B cell (primary cell): ENCODE results near the gene BAAT. TPM values are rescaled to one million over a fixed set of nuclear protein-coding genes. Genes with fewer than 3 reads are reported as not detected.

ENCODE experiments used
- ATAC-seq: fragments of 200-7000 bp; cut with Tn5 transposase; one replicate; pipeline ENCODE4 v1.10.0; 2021; ENCODE audit warnings: low read depth, mild to moderate bottlenecking, moderate number of reproducible peaks, moderate library complexity
- CTCF ChIA-PET: fragments of 350-600 bp; sonication (Branson Sonifier 250); formaldehyde crosslinking; loops from one replicate; lab custom pipeline; 2021; ENCODE audit warnings: antibody characterized with exemption, inconsistent platforms; lab: Charles Lee
- POLR2A ChIA-PET: fragments of 350-600 bp; sonication (Branson Sonifier 250); formaldehyde crosslinking; loops from one replicate; lab custom pipeline; 2021; ENCODE audit warnings: antibody characterized with exemption; lab: Charles Lee
- DNase-seq: peaks from one replicate; pipeline ENCODE4 v3.0.0; 2013
- H2AFZ ChIP-seq: 2 replicates; pipeline ENCODE4 v1.6.1; 2012; ENCODE audit warnings: mild to moderate bottlenecking, low read depth, low read length; ENCODE audit not compliant: insufficient read depth, poor library complexity, severe bottlenecking
- H3K27ac ChIP-seq, 2 donors: 1 replicate in 1 of 2; 2 replicates in 1 of 2; pipeline ENCODE4 v1.5.1; 2012 to 2013; ENCODE audit warnings: low read length in 2 of 2, mild to moderate bottlenecking in 2 of 2, moderate library complexity in 1 of 2
- H3K27me3 ChIP-seq, 4 experiments: fragments of 200-600 bp in 1 of 4; sonication (generic) in 1 of 4; replicated peaks in 1 of 4; 1 replicate in 2 of 4; 2 replicates in 2 of 4; pipeline versions ENCODE4 v1.6.1 to v1.7.0; 2013 to 2016; ENCODE audit warnings: low read length in 3 of 4, mild to moderate bottlenecking in 2 of 4, mixed read lengths in 1 of 4, moderate library complexity in 1 of 4; ENCODE audit not compliant: insufficient read depth in 4 of 4, control insufficient read depth in 3 of 4; ENCODE audit errors: control extremely low read depth in 1 of 4
- H3K36me3 ChIP-seq, 2 experiments: replicated peaks in 1 of 2; 1 replicate in 1 of 2; 2 replicates in 1 of 2; pipeline versions ENCODE4 v1.6.1 to v1.7.1; 2013; ENCODE audit warnings: low read length in 1 of 2; ENCODE audit not compliant: insufficient read depth in 2 of 2, control insufficient read depth in 1 of 2; ENCODE audit errors: control extremely low read depth in 1 of 2, extremely low read depth in 1 of 2
- H3K4me1 ChIP-seq, 2 donors: fragments of 200-600 bp in 1 of 2; sonication (generic) in 1 of 2; 1 replicate in 1 of 2; 2 replicates in 1 of 2; pipeline versions ENCODE4 v1.5.1 to v1.6.1; 2013 to 2017; ENCODE audit warnings: low read length in 2 of 2; ENCODE audit not compliant: control insufficient read depth in 2 of 2, insufficient read depth in 2 of 2
- H3K4me2 ChIP-seq: replicated peaks from 2 replicates; pipeline ENCODE3; 2012; ENCODE audit warnings: mild to moderate bottlenecking, low read depth, low read length; ENCODE audit not compliant: poor library complexity, severe bottlenecking
- H3K4me3 ChIP-seq, 5 experiments: fragments of 200-600 bp in 1 of 5; sonication (generic) in 1 of 5; 1 replicate in 3 of 5; 2 replicates in 2 of 5; pipeline versions ENCODE4 v1.5.1 to v1.7.0; 2011 to 2016; ENCODE audit warnings: low read length in 4 of 5, mild to moderate bottlenecking in 4 of 5, low read depth in 2 of 5, control low read depth in 1 of 5, moderate library complexity in 1 of 5; ENCODE audit not compliant: insufficient read depth in 1 of 5; ENCODE audit errors: control extremely low read depth in 1 of 5, extremely low read depth in 1 of 5
- H3K79me2 ChIP-seq: fragments of 200-600 bp; sonication (generic); one replicate; pipeline ENCODE4 v1.6.0; 2016; ENCODE audit warnings: low read length; ENCODE audit not compliant: control insufficient read depth, insufficient read depth
- H3K9ac ChIP-seq: fragments of 200-600 bp; sonication (generic); 2 replicates; pipeline ENCODE4 v1.6.1; 2017; ENCODE audit warnings: mild to moderate bottlenecking, low read length, moderate library complexity
- H3K9me3 ChIP-seq, 3 donors: one replicate each; pipeline versions ENCODE4 v1.6.1 to v1.7.1; 2013; ENCODE audit warnings: low read length in 2 of 3; ENCODE audit not compliant: control insufficient read depth in 2 of 3, insufficient read depth in 1 of 3; ENCODE audit errors: control extremely low read depth in 1 of 3
- H4K20me1 ChIP-seq: 2 replicates; pipeline ENCODE4 v1.6.0; 2012; ENCODE audit warnings: mild to moderate bottlenecking, low read length; ENCODE audit not compliant: insufficient read depth, control insufficient read depth, poor library complexity, severe bottlenecking
- H3K27ac Mint-ChIP-seq: one replicate; pipeline ENCODE4 v1.8.0; 2021; ENCODE audit warnings: mixed read lengths
- H3K27me3 Mint-ChIP-seq: one replicate; pipeline ENCODE4 v1.8.0; 2021; ENCODE audit warnings: mixed read lengths
- H3K4me1 Mint-ChIP-seq: one replicate; pipeline ENCODE4 v1.8.0; 2021; ENCODE audit warnings: mixed read lengths
- H3K4me3 Mint-ChIP-seq: one replicate; pipeline ENCODE4 v1.8.0; 2021; ENCODE audit warnings: mixed read lengths
- H3K9me3 Mint-ChIP-seq: one replicate; pipeline ENCODE4 v1.8.0; 2022; ENCODE audit warnings: mixed read lengths; ENCODE audit not compliant: insufficient read depth
- CTCF ChIP-seq: fragments of 200-600 bp; IDR thresholded peaks from one replicate; pipeline ENCODE4 v1.8.0; 2022; ENCODE audit warnings: antibody characterized with exemption, mild to moderate bottlenecking
- EZH2 ChIP-seq: IDR thresholded peaks from 2 replicates; pipeline ENCODE4 v1.6.1; 2012; ENCODE audit warnings: borderline replicate concordance, low read depth, mild to moderate bottlenecking, moderate library complexity, low read length; ENCODE audit not compliant: insufficient read depth, poor library complexity, severe bottlenecking
- intact Hi-C: fragments of 100-400 bp; cut with micrococcal nuclease; formaldehyde crosslinking; loops from one replicate; pipeline ENCODE4 v1.10.0; 2022
- polyA plus RNA-seq: library from polyadenylated mRNA; depleted of rRNA; stranded (reverse); fragments of >200 nt; gene quantifications from 2 replicates; pipeline ENCODE4 v1.2.3, GENCODE V29; 2012
- total RNA-seq, 2 donors: library from RNA; stranded (reverse); fragments of 120-200 nt in 1 of 2; gene quantifications; 1 replicate in 1 of 2; 2 replicates in 1 of 2; pipeline versions ENCODE4 v1.2.3 to v1.2.4, GENCODE V29; 2013 to 2022

Gene BAAT
- total and polyA plus RNA-seq, 2 donors (not counting 1 experiment from before 2014, with no cell fraction given), result 0.07 TPM; not detected in 1

- H3K9ac ChIP-seq, result no peak overlapping the region
- Mint-ChIP-seq H3K4me3 (no peak overlapping the region), H3K27me3 (no peaks in the 10 kb centered on the region), H3K27ac (no peak overlapping the region), H3K4me1 (no peaks in the 10 kb centered on the region), H3K9me3 (peaks cover 22% of the 10 kb centered on the region)
- intact Hi-C loops, result no loop called here
- H3K9me3 ChIP-seq, result peaks cover 0 to 36% (median 0%) of the 10 kb centered on the region in 3 donors
- no peak overlapping the region for H3K4me3 ChIP-seq
- ChIA-PET CTCF (no interaction called here), POLR2A (no interaction called here)
- no peaks in the 10 kb centered on the region for H3K36me3 ChIP-seq
- H3K27me3 ChIP-seq, result no peaks in the 10 kb centered on the region
- no peak overlapping the region for H3K4me2 ChIP-seq
- no peaks in the 10 kb centered on the region for H3K4me1 ChIP-seq
- no peak for ATAC-seq
- no peak overlapping the region for H3K27ac ChIP-seq
- H3K79me2 ChIP-seq, result no peaks in the 10 kb centered on the region
- no peak for DNase-seq
- H2AFZ ChIP-seq, result no peak overlapping the region
- TF ChIP-seq EZH2 (no peak), CTCF (no peak)
- no peaks in the 10 kb centered on the region for H4K20me1 ChIP-seq
These were observed 33.2 kb upstream of the BAAT start for GRCh38 chr9:101417977-101418376.

DNA sequence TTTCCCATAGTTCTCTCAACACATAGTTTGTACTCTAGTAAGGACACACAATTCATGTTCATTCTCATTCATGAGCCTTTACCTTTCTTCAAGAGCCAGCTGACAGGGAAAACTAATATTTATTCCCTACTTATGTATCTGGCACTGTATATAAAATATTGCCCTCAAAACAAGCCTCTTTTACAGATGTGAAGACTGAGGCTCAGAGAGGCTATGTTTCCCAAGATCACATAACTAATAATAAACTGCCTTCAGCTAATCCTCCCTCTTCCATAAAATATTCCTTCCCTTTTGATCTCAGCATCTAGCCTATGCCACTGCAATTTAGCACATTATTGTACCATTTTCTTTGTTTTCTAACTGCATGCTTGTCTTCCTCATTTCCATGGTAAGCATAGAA is 32.6 kb upstream of the BAAT start:
- Histone ChIP-seq H2AFZ (no peak overlapping the region), H3K27ac (no peak overlapping the region), H4K20me1 (no peaks in the 10 kb centered on the region), H3K4me2 (no peak overlapping the region), H3K4me1 (no peaks in the 10 kb centered on the region), H3K9ac (no peak overlapping the region), H3K27me3 (no peaks in the 10 kb centered on the region), H3K4me3 (no peak overlapping the region), H3K36me3 (no peaks in the 10 kb centered on the region), H3K9me3 (peaks cover 0 to 39% (median 2%) of the 10 kb centered on the region in 3 donors), H3K79me2 (no peaks in the 10 kb centered on the region)
- no peaks in the 10 kb centered on the region for H3K27me3 Mint-ChIP-seq
- no peak for TF ChIP-seq CTCF
- TF ChIP-seq EZH2, result no peak
- H3K9me3 Mint-ChIP-seq, result peaks cover 22% of the 10 kb centered on the region
- POLR2A ChIA-PET, result no interaction called here
- intact Hi-C loops, result no loop called here
- no peaks in the 10 kb centered on the region for H3K4me1 Mint-ChIP-seq
- ATAC-seq (no peak), DNase-seq (no peak)
- no peak overlapping the region for H3K27ac Mint-ChIP-seq
- CTCF ChIA-PET, result no interaction called here
- no peak overlapping the region for H3K4me3 Mint-ChIP-seq
